ENCODE results near the gene PSMD8. TPM values are rescaled to one million over a fixed set of nuclear protein-coding genes. Genes with fewer than 3 reads are reported as not detected.
A peak's percentile ranks its signal among the peaks of the same experiment; 100 is the strongest.

Gene PSMD8
- total and polyA plus RNA-seq, 2 of the 8 experiments (the other 6 are each of a cell fraction or from before 2014, with no cell fraction given), result 170 to 486 TPM

- H4K20me1 ChIP-seq (replicated peaks in 1 of 2; ENCODE audit: control insufficient read depth in 1 of 2, insufficient read depth in 2 of 2, low read length in 2 of 2), result peaks cover 0 to 5% of the 10 kb centered on the region in 2 experiments
- FAIRE-seq (no peak), DNase-seq (ENCODE audit: low read depth in 1 of 2, low spot score in 2 of 2) (no peak)
- no peak overlapping the region for H2BK12ac ChIP-seq (ENCODE audit: low read depth, low read length)
- no peak overlapping the region for H2AK5ac ChIP-seq (ENCODE audit: low read depth, low read length)
- H2BK15ac ChIP-seq (ENCODE audit: low read length), result no peak overlapping the region
- H3K36me3 ChIP-seq (ENCODE audit: control insufficient read depth in 2 of 4, insufficient read depth in 4 of 4, low read length in 3 of 4), result no peaks in the 10 kb centered on the region; a peak in 2 of 8 replicates
- WGBS, 2 experiments (ENCODE audit: extremely low coverage in 1 of 2, insufficient coverage in 1 of 2, insufficient read length in 1 of 2, insufficient replicate concordance in 2 of 2, low coverage in 1 of 2, low lambda C conversion rate in 2 of 2, missing lambda C conversion rate in 1 of 2), result 73% methylated on average over 6 of the region's 6 CpGs; no CpG with 5 or more reads in 1 of the 2 experiments
- no peaks in the 10 kb centered on the region for H3K9me3 ChIP-seq (ENCODE audit: insufficient read depth in 2 of 2, low read depth in 1 of 2, low read length in 1 of 2)
- ChIA-PET CTCF (ENCODE audit: partially characterized antibody) (interaction anchor here (0.6 to 5.7 kb wide), 15 partner anchors 11 to 527 kb away, joined by 3 to 37 read pairs (median 4); partner anchors contain the start of gene CATSPERG), POLR2A (ENCODE audit: partially characterized antibody) (interaction anchor here (0.7 to 3.8 kb wide), 11 partner anchors 10 to 239 kb away, joined by 3 to 35 read pairs (median 4); partner anchors contain the start of genes CATSPERG, GGN, SPINT2 and SPRED3)
- H2BK5ac ChIP-seq (ENCODE audit: low read depth, low read length), result no peak overlapping the region
- peak overlapping the region; percentile 60; the same call in 1 of the 2 replicates for H2AFZ ChIP-seq (ENCODE audit: low read length)
- H3K23me2 ChIP-seq (ENCODE audit: low read depth, low read length), result peaks cover 7% of the 10 kb centered on the region; the same call in 1 of the 2 replicates
- no peak overlapping the region for H3K23ac ChIP-seq (ENCODE audit: insufficient read length)
- H3K14ac ChIP-seq (ENCODE audit: insufficient read length), result no peak overlapping the region
- no peak for TF ChIP-seq ATF2 (IDR thresholded peaks at IDR 0.05; ENCODE audit: low read length)
- H3K18ac ChIP-seq (ENCODE audit: extremely low read depth, low read length), result no peak overlapping the region
- no peak overlapping the region for H3K27ac ChIP-seq (ENCODE audit: low read depth, low read length)
- no peak overlapping the region for H2BK20ac ChIP-seq (ENCODE audit: low read length)
- H4K91ac ChIP-seq (replicated peaks; ENCODE audit: insufficient read length, low read length), result no peak overlapping the region
- H3K4me3 ChIP-seq (ENCODE audit: extremely low read depth in 1 of 4, insufficient read depth in 2 of 4, low read depth in 3 of 4, low read length in 4 of 4), result peak overlapping the region; percentile 21 to 88 (median 40); a peak in 6 of 8 replicates
- H3K9ac ChIP-seq (replicated peaks in 1 of 4; ENCODE audit: extremely low read depth in 1 of 4, low read depth in 3 of 4, low read length in 3 of 4), result no peak overlapping the region
- no peak overlapping the region for H4K8ac ChIP-seq (ENCODE audit: extremely low read depth, insufficient read depth, low read length)
- no peak overlapping the region for H4K5ac ChIP-seq (ENCODE audit: insufficient read length, low read depth, low read length)
- H3K4me1 ChIP-seq (replicated peaks in 1 of 4; ENCODE audit: control insufficient read depth in 3 of 4, insufficient read depth in 4 of 4, low read length in 3 of 4), result peaks cover 0 to 6% (median 3%) of the 10 kb centered on the region in 4 experiments; a peak in 3 of 7 replicates
- no peak overlapping the region for H2BK120ac ChIP-seq (replicated peaks; ENCODE audit: low read depth, low read length)
- H3K4ac ChIP-seq (replicated peaks; ENCODE audit: insufficient read length, low read depth, low read length), result no peak overlapping the region
- H3K4me2 ChIP-seq (ENCODE audit: insufficient read depth in 1 of 2, low read depth in 2 of 2, low read length in 2 of 2), result peak overlapping the region; percentile 67 to 100
- peaks cover 0 to 2% (median 0%) of the 10 kb centered on the region in 4 experiments; a peak in 2 of 7 replicates for H3K27me3 ChIP-seq (replicated peaks in 1 of 4; ENCODE audit: control insufficient read depth in 3 of 4, extremely low read depth in 1 of 4, insufficient read depth in 3 of 4, low read length in 3 of 4)
- H3K79me1 ChIP-seq (ENCODE audit: low read depth, low read length), result peaks cover 14% of the 10 kb centered on the region
- H3K79me2 ChIP-seq (ENCODE audit: control insufficient read depth in 1 of 2, insufficient read depth in 2 of 2, low read length in 2 of 2), result peaks cover 0 to 22% of the 10 kb centered on the region in 2 experiments; a peak in 2 of 4 replicates
- no peak overlapping the region for H3K56ac ChIP-seq (replicated peaks; ENCODE audit: insufficient read length, low read depth, low read length)
Measured at GRCh38 chr19:38373907-38374331, 452 bp upstream of the PSMD8 start.

Measured in H1 (cell line).